ENCODE data around the gene KCNJ11.

The KCNJ11 gene

GRCh38 chr11:17408641-17409040 lies 20.2 kb upstream of the KCNJ11 start:
- DNase-seq (ENCODE audit: low read depth in 2 of 2) = no peak

- no peak for DNase-seq (ENCODE audit: low read depth in 2 of 2)
Observed at GRCh38 chr11:17408026-17408425, 19.6 kb upstream of the KCNJ11 start.

- DNase-seq (ENCODE audit: low read depth in 2 of 2) = no peak
Observed at GRCh38 chr11:17407575-17407974, 19.1 kb upstream of the KCNJ11 start.

GRCh38 chr11:17406818-17407149 lies 18.3 kb upstream of the KCNJ11 start:
- DNase-seq (ENCODE audit: low read depth in 2 of 2) = no peak

- no peak for DNase-seq (ENCODE audit: low read depth in 2 of 2)
Observed at GRCh38 chr11:17406082-17406817, 17.8 kb upstream of the KCNJ11 start.

- no peak for DNase-seq (ENCODE audit: low read depth in 2 of 2)
Observed at GRCh38 chr11:17405232-17406005, 17.0 kb upstream of the KCNJ11 start.

GRCh38 chr11:17403980-17404759 lies 15.7 kb upstream of the KCNJ11 start:
- DNase-seq (ENCODE audit: low read depth in 2 of 2) = no peak

GRCh38 chr11:17402486-17402885 lies 14.0 kb upstream of the KCNJ11 start:
- DNase-seq (ENCODE audit: low read depth in 2 of 2) = no peak

- no peak for DNase-seq (ENCODE audit: low read depth in 2 of 2)
Observed at GRCh38 chr11:17401841-17402240, 13.4 kb upstream of the KCNJ11 start.

GRCh38 chr11:17401316-17401715 lies 12.9 kb upstream of the KCNJ11 start:
- DNase-seq (ENCODE audit: low read depth in 2 of 2) = no peak

- DNase-seq (ENCODE audit: low read depth in 2 of 2) = no peak
Observed at GRCh38 chr11:17400048-17400775, 11.8 kb upstream of the KCNJ11 start.

GRCh38 chr11:17399236-17399635 lies 10.8 kb upstream of the KCNJ11 start:
- DNase-seq (ENCODE audit: low read depth in 2 of 2) = no peak

GRCh38 chr11:17397311-17398002 lies 9.0 kb upstream of the KCNJ11 start:
- DNase-seq (ENCODE audit: low read depth in 2 of 2) = no peak

- DNase-seq (ENCODE audit: low read depth in 2 of 2) = no peak
Observed at GRCh38 chr11:17396598-17397310, 8.3 kb upstream of the KCNJ11 start.

- DNase-seq (ENCODE audit: low read depth in 2 of 2) = no peak
Observed at GRCh38 chr11:17395978-17396377, 7.5 kb upstream of the KCNJ11 start.

- no peak for DNase-seq (ENCODE audit: low read depth in 2 of 2)
Observed at GRCh38 chr11:17395554-17395961, 7.1 kb upstream of the KCNJ11 start.

- DNase-seq (ENCODE audit: low read depth in 2 of 2) = no peak
Observed at GRCh38 chr11:17394743-17395390, 6.4 kb upstream of the KCNJ11 start.

GRCh38 chr11:17393472-17393871 lies 5.0 kb upstream of the KCNJ11 start:
- DNase-seq (ENCODE audit: low read depth in 2 of 2) = no peak

GRCh38 chr11:17392872-17393271 lies 4.4 kb upstream of the KCNJ11 start:
- DNase-seq (ENCODE audit: low read depth in 2 of 2) = no peak
